ENCODE results near the gene SLC22A1.

Gene SLC22A1

GRCh38 chr6:160082627-160083026, 39.0 kb upstream of the SLC22A1 start:
- Histone ChIP-seq H3K36me3 (ENCODE audit: insufficient read depth, low read length) (peaks cover 38% of the 10 kb centered on the region; the same call in 1 of the 2 replicates), H3K9ac (ENCODE audit: insufficient read length) (no peak overlapping the region), H3K27ac (no peak overlapping the region), H3K4me3 (no peak overlapping the region), H3K9me3 (ENCODE audit: low read depth, low read length) (no peaks in the 10 kb centered on the region)
- TF ChIP-seq POLR2AphosphoS5 (IDR thresholded peaks at IDR 0.05; ENCODE audit: borderline replicate concordance, low read depth, low read length): no peak
- TF ChIP-seq FOXP2 (optimal IDR thresholded peaks at IDR 0.05; ENCODE audit: control extremely low read depth, extremely low read length, insufficient read depth): no peak
- no peak for TF ChIP-seq EZH2 (IDR thresholded peaks at IDR 0.05)
- DNase-seq (ENCODE audit: low read depth, low spot score): no peak

- Histone ChIP-seq H3K36me3 (ENCODE audit: insufficient read depth, low read length) (peaks cover 47% of the 10 kb centered on the region; the same call in 1 of the 2 replicates), H3K27ac (no peak overlapping the region), H3K9ac (ENCODE audit: insufficient read length) (no peak overlapping the region), H3K9me3 (ENCODE audit: low read depth, low read length) (no peaks in the 10 kb centered on the region), H3K4me3 (no peak overlapping the region)
- DNase-seq (ENCODE audit: low read depth, low spot score): no peak
- TF ChIP-seq FOXP2 (optimal IDR thresholded peaks at IDR 0.05; ENCODE audit: control extremely low read depth, extremely low read length, insufficient read depth): no peak
- no peak for TF ChIP-seq EZH2 (IDR thresholded peaks at IDR 0.05)
- no peak for TF ChIP-seq POLR2AphosphoS5 (IDR thresholded peaks at IDR 0.05; ENCODE audit: borderline replicate concordance, low read depth, low read length)
These were observed 37.3 kb upstream of the SLC22A1 start for GRCh38 chr6:160084198-160084776.

GRCh38 chr6:160085226-160085625, 36.4 kb upstream of the SLC22A1 start:
- Histone ChIP-seq H3K9me3 (ENCODE audit: low read depth, low read length) (no peaks in the 10 kb centered on the region), H3K4me3 (no peak overlapping the region), H3K9ac (ENCODE audit: insufficient read length) (no peak overlapping the region), H3K36me3 (ENCODE audit: insufficient read depth, low read length) (peaks cover 47% of the 10 kb centered on the region; the same call in 1 of the 2 replicates), H3K27ac (no peak overlapping the region)
- no peak for DNase-seq (ENCODE audit: low read depth, low spot score)
- TF ChIP-seq EZH2 (IDR thresholded peaks at IDR 0.05) (no peak), POLR2AphosphoS5 (IDR thresholded peaks at IDR 0.05; ENCODE audit: borderline replicate concordance, low read depth, low read length) (no peak), FOXP2 (optimal IDR thresholded peaks at IDR 0.05; ENCODE audit: control extremely low read depth, extremely low read length, insufficient read depth) (no peak)

- Histone ChIP-seq H3K9me3 (ENCODE audit: low read depth, low read length) (no peaks in the 10 kb centered on the region), H3K27ac (no peak overlapping the region), H3K36me3 (ENCODE audit: insufficient read depth, low read length) (peaks cover 48% of the 10 kb centered on the region; the same call in 1 of the 2 replicates), H3K9ac (ENCODE audit: insufficient read length) (no peak overlapping the region), H3K4me3 (no peak overlapping the region)
- TF ChIP-seq POLR2AphosphoS5 (IDR thresholded peaks at IDR 0.05; ENCODE audit: borderline replicate concordance, low read depth, low read length) (no peak), FOXP2 (optimal IDR thresholded peaks at IDR 0.05; ENCODE audit: control extremely low read depth, extremely low read length, insufficient read depth) (no peak), EZH2 (IDR thresholded peaks at IDR 0.05) (no peak)
- no peak for DNase-seq (ENCODE audit: low read depth, low spot score)
These were observed 35.7 kb upstream of the SLC22A1 start for GRCh38 chr6:160085713-160086505.

- no peak overlapping the region for H3K9ac ChIP-seq (ENCODE audit: insufficient read length)
- no peak overlapping the region for H3K4me3 ChIP-seq
- no peak for TF ChIP-seq POLR2AphosphoS5 (IDR thresholded peaks at IDR 0.05; ENCODE audit: borderline replicate concordance, low read depth, low read length)
- no peak for TF ChIP-seq EZH2 (IDR thresholded peaks at IDR 0.05)
- no peak for TF ChIP-seq FOXP2 (optimal IDR thresholded peaks at IDR 0.05; ENCODE audit: control extremely low read depth, extremely low read length, insufficient read depth)
- DNase-seq (ENCODE audit: low read depth, low spot score): no peak
- no peak overlapping the region for H3K27ac ChIP-seq
- no peaks in the 10 kb centered on the region for H3K9me3 ChIP-seq (ENCODE audit: low read depth, low read length)
- peaks cover 51% of the 10 kb centered on the region; the same call in 1 of the 2 replicates for H3K36me3 ChIP-seq (ENCODE audit: insufficient read depth, low read length)
These were observed 34.9 kb upstream of the SLC22A1 start for GRCh38 chr6:160086754-160087153.

GRCh38 chr6:160088069-160088783, 33.4 kb upstream of the SLC22A1 start:
- no peaks in the 10 kb centered on the region for H3K9me3 ChIP-seq (ENCODE audit: low read depth, low read length)
- no peak overlapping the region for H3K9ac ChIP-seq (ENCODE audit: insufficient read length)
- H3K36me3 ChIP-seq (ENCODE audit: insufficient read depth, low read length): peaks cover 55% of the 10 kb centered on the region; the same call in 1 of the 2 replicates
- TF ChIP-seq POLR2AphosphoS5 (IDR thresholded peaks at IDR 0.05; ENCODE audit: borderline replicate concordance, low read depth, low read length) (no peak), FOXP2 (optimal IDR thresholded peaks at IDR 0.05; ENCODE audit: control extremely low read depth, extremely low read length, insufficient read depth) (no peak), EZH2 (IDR thresholded peaks at IDR 0.05) (no peak)
- no peak overlapping the region for H3K27ac ChIP-seq
- H3K4me3 ChIP-seq: no peak overlapping the region
- DNase-seq (ENCODE audit: low read depth, low spot score): no peak

- Histone ChIP-seq H3K9me3 (ENCODE audit: low read depth, low read length) (no peaks in the 10 kb centered on the region), H3K9ac (ENCODE audit: insufficient read length) (no peak overlapping the region), H3K4me3 (no peak overlapping the region), H3K36me3 (ENCODE audit: insufficient read depth, low read length) (peaks cover 59% of the 10 kb centered on the region), H3K27ac (no peak overlapping the region)
- no peak for DNase-seq (ENCODE audit: low read depth, low spot score)
- no peak for TF ChIP-seq POLR2AphosphoS5 (IDR thresholded peaks at IDR 0.05; ENCODE audit: borderline replicate concordance, low read depth, low read length)
- TF ChIP-seq FOXP2 (optimal IDR thresholded peaks at IDR 0.05; ENCODE audit: control extremely low read depth, extremely low read length, insufficient read depth): no peak
- no peak for TF ChIP-seq EZH2 (IDR thresholded peaks at IDR 0.05)
These were observed 32.7 kb upstream of the SLC22A1 start for GRCh38 chr6:160088784-160089533.

All from SK-N-MC (cell line).